Mucosa of descending colon (tissue), 3 donors: ENCODE results near the gene GFAP. TPM values are rescaled to one million over a fixed set of nuclear protein-coding genes. Genes with fewer than 3 reads are reported as not detected.

Source experiments
- ATAC-seq: fragments of 200-7000 bp; cut with Tn5 transposase; one replicate; pipeline ENCODE4 v1.9.1; 2020; ENCODE audit warnings: mild to moderate bottlenecking, moderate library complexity
- DNase-seq, 3 donors: peaks; one replicate each; pipeline ENCODE4 v3.0.0-alpha.2; 2020
- H3K36me3 ChIP-seq: fragments of 200-600 bp; one replicate; pipeline ENCODE4 v1.8.0; 2021; ENCODE audit warnings: low read depth, mild to moderate bottlenecking
- H3K4me1 ChIP-seq: fragments of 200-600 bp; one replicate; pipeline ENCODE4 v1.8.0; 2021; ENCODE audit warnings: low read depth, mild to moderate bottlenecking
- H3K4me3 ChIP-seq: fragments of 200-600 bp; one replicate; pipeline ENCODE4 v1.8.0; 2021; ENCODE audit warnings: mild to moderate bottlenecking
- H3K9me3 ChIP-seq: fragments of 200-600 bp; one replicate; pipeline ENCODE4 v1.8.0; 2021; ENCODE audit warnings: mild to moderate bottlenecking
- CTCF ChIP-seq: fragments of 200-600 bp; IDR thresholded peaks from one replicate; pipeline ENCODE4 v1.8.0; 2022; ENCODE audit warnings: antibody characterized with exemption, mild to moderate bottlenecking
- intact Hi-C, 2 donors: fragments of 100-400 bp; cut with DNase I in 1 of 2; cut with micrococcal nuclease in 1 of 2; formaldehyde crosslinking; loops; one replicate each; pipeline versions ENCODE4 v1.11.0 to v1.11.1; 2022; cut with DNase I, micrococcal nuclease
- total RNA-seq, 3 donors: library from RNA; stranded (reverse); fragmentation: NEBNext Ultra II Directional in 2 of 3; extraction: Animal tissue kit (Norgen Biotek cat#: 25700) in 2 of 3; gene quantifications; one replicate each; pipeline versions ENCODE4 v1.2.1 to v1.2.4, GENCODE V29; 2021 to 2023
- donor health status: DM: no; HTN: no; CAD: no; lungs with moderate emphysema.
- donor health status: DM: no; HTN: no; CAD: no.
- donor health status: DM: no; HTN: yes; CAD: no.

The GFAP gene
- total RNA-seq, 3 donors from 2014 or later, result 0.23 to 0.47 TPM; not detected in 1

- ATAC-seq (no peak), DNase-seq (no peak)
- Histone ChIP-seq H3K4me3 (no peak overlapping the region), H3K36me3 (no peaks in the 10 kb centered on the region), H3K9me3 (no peaks in the 10 kb centered on the region), H3K4me1 (peaks cover 13% of the 10 kb centered on the region)
- intact Hi-C loops, result no loop called here
- TF ChIP-seq CTCF, result no peak
Observed at GRCh38 chr17:44906763-44907728, 8.3 kb downstream of the GFAP start.

GRCh38 chr17:44906010-44906646 lies 9.2 kb downstream of the GFAP start:
- no peak for TF ChIP-seq CTCF
- peak; percentile 14 for ATAC-seq
- no peak overlapping the region for H3K4me3 ChIP-seq
- peaks cover 8% of the 10 kb centered on the region for H3K4me1 ChIP-seq
- H3K36me3 ChIP-seq, result no peaks in the 10 kb centered on the region
- no peaks in the 10 kb centered on the region for H3K9me3 ChIP-seq
- intact Hi-C loops, result no loop called here
- DNase-seq, result no peak

- H3K4me1 ChIP-seq, result peaks cover 9% of the 10 kb centered on the region
- no peaks in the 10 kb centered on the region for H3K36me3 ChIP-seq
- DNase-seq (peak in 2 of 3 donors; percentile 70 to 78), ATAC-seq (peak; percentile 81)
- intact Hi-C loops, result no loop called here
- no peaks in the 10 kb centered on the region for H3K9me3 ChIP-seq
- TF ChIP-seq CTCF, result no peak
- H3K4me3 ChIP-seq, result no peak overlapping the region
Observed at GRCh38 chr17:44905006-44906000, 10.0 kb downstream of the GFAP start.

- ATAC-seq (no peak), DNase-seq (no peak)
- no peaks in the 10 kb centered on the region for H3K36me3 ChIP-seq
- no peak overlapping the region for H3K4me3 ChIP-seq
- H3K4me1 ChIP-seq, result peaks cover 15% of the 10 kb centered on the region
- intact Hi-C loops, result no loop called here
- no peak for TF ChIP-seq CTCF
- H3K9me3 ChIP-seq, result no peaks in the 10 kb centered on the region
Observed at GRCh38 chr17:44904001-44904984, 11.0 kb downstream of the GFAP start.
